HepG2 (cell line): ENCODE measurements around the gene PRKAR1B. TPM values are rescaled to one million over a fixed set of nuclear protein-coding genes. Genes with fewer than 3 reads are reported as not detected.

Source experiments
- AGO2 ChIP-seq: fragments of 200-400 bp; formaldehyde crosslinking; optimal IDR thresholded peaks from 2 replicates; pipeline ENCODE3; 2017; ENCODE audit warnings: mild to moderate bottlenecking, low read depth, low read length, moderate library complexity
- HOXA3 ChIP-seq: sonication (generic); formaldehyde crosslinking; IDR thresholded peaks from 2 replicates; pipeline ENCODE4 v1.5.0; 2020; ENCODE audit warnings: missing genetic modification reagents
- KAT8 ChIP-seq: IDR thresholded peaks from 2 replicates; pipeline ENCODE4 v1.6.1; 2016; ENCODE audit warnings: missing genetic modification reagents, missing compliant biosample characterization
- MED1 ChIP-seq: sonication (generic); formaldehyde crosslinking; IDR thresholded peaks from 2 replicates; pipeline ENCODE4 v1.4.0; 2020; ENCODE audit warnings: missing genetic modification reagents
- REXO4 ChIP-seq: sonication (generic); formaldehyde crosslinking; IDR thresholded peaks from 2 replicates; pipeline ENCODE4 v1.8.0; 2022; ENCODE audit warnings: missing genetic modification reagents, mild to moderate bottlenecking, borderline replicate concordance
- SALL2 ChIP-seq: sonication (generic); formaldehyde crosslinking; IDR thresholded peaks from 2 replicates; pipeline ENCODE4 v1.8.1; 2023; ENCODE audit warnings: mild to moderate bottlenecking, missing genetic modification reagents, inconsistent platforms
- SNAI1 ChIP-seq: sonication (generic); formaldehyde crosslinking; IDR thresholded peaks from 2 replicates; pipeline ENCODE4 v1.5.0; 2020; ENCODE audit warnings: mild to moderate bottlenecking, missing genetic modification reagents, borderline replicate concordance
- ZBED4 ChIP-seq: sonication (generic); formaldehyde crosslinking; IDR thresholded peaks from 2 replicates; pipeline ENCODE4 v1.4.0; 2020; ENCODE audit warnings: missing genetic modification reagents, borderline replicate concordance
- ZFP36 ChIP-seq: fragments of 150-350 bp; IDR thresholded peaks from 2 replicates; pipeline ENCODE4 v1.6.1; 2018; ENCODE audit warnings: borderline replicate concordance, low read length, low read depth; ENCODE audit not compliant: partially characterized antibody
- ZGPAT ChIP-seq: IDR thresholded peaks from 2 replicates; pipeline ENCODE4 v1.6.1; 2016; ENCODE audit warnings: mild to moderate bottlenecking
- ZNF143 ChIP-seq: sonication (generic); formaldehyde crosslinking; IDR thresholded peaks from 2 replicates; pipeline ENCODE4 v1.4.0; 2020; ENCODE audit warnings: missing genetic modification reagents
- ZNF33A ChIP-seq: sonication (generic); formaldehyde crosslinking; IDR thresholded peaks from 2 replicates; pipeline ENCODE4 v1.5.1; 2020; ENCODE audit warnings: missing genetic modification reagents, mild to moderate bottlenecking, moderate library complexity, borderline replicate concordance
- ZNF343 ChIP-seq: sonication (generic); formaldehyde crosslinking; IDR thresholded peaks from 2 replicates; pipeline ENCODE4 v1.4.0; 2020; ENCODE audit warnings: mild to moderate bottlenecking, missing genetic modification reagents
- ZNF431 ChIP-seq: sonication (generic); formaldehyde crosslinking; IDR thresholded peaks from 2 replicates; pipeline ENCODE4 v1.9.0; 2022; ENCODE audit warnings: missing genetic modification reagents, low read depth, mild to moderate bottlenecking, borderline replicate concordance
- ZNF570 ChIP-seq: sonication (generic); formaldehyde crosslinking; IDR thresholded peaks from 2 replicates; pipeline ENCODE4 v1.4.0; 2020; ENCODE audit warnings: mild to moderate bottlenecking, missing genetic modification reagents, borderline replicate concordance
- ZNF605 ChIP-seq: sonication (generic); formaldehyde crosslinking; IDR thresholded peaks from 2 replicates; pipeline ENCODE4 v1.8.0; 2022; ENCODE audit warnings: mild to moderate bottlenecking, missing genetic modification reagents
- polyA plus RNA-seq, 8 experiments: library from polyadenylated mRNA; depleted of rRNA in 3 of 8; stranded (reverse) in 7 of 8; unstranded in 1 of 8; fragments of >200 nt; fragmentation: Illumina TruSeq in 4 of 8; extraction: Trizol in 4 of 8; gene quantifications; 2 replicates each; pipeline versions ENCODE4 v1.2.1 to v1.2.3, GENCODE V29; 2011 to 2016; ENCODE audit warnings: low read depth in 4 of 8, missing spikeins in 1 of 8, mixed read lengths in 1 of 8; ENCODE audit not compliant: insufficient read depth in 1 of 8
- total RNA-seq, 5 experiments: library from RNA; depleted of rRNA; stranded (reverse); fragments of >200 nt; fragmentation: Illumina TruSeq; extraction: Trizol; gene quantifications; 2 replicates each; pipeline ENCODE4 v1.2.3, GENCODE V29; 2016; ENCODE audit warnings: low read depth in 1 of 5
- TF ChIP-seq, protein P1 (sequence below): sonication (generic); formaldehyde crosslinking; IDR thresholded peaks from 2 replicates; pipeline ENCODE4 v1.4.0; 2020; ENCODE audit warnings: mild to moderate bottlenecking, low read depth, missing genetic modification reagents
- TF ChIP-seq, protein P2 (sequence below): sonication (generic); formaldehyde crosslinking; IDR thresholded peaks from 2 replicates; pipeline ENCODE4 v1.4.0; 2020; ENCODE audit warnings: missing genetic modification reagents

The PRKAR1B gene
- total and polyA plus RNA-seq, 2 of the 13 experiments (the other 11 are each of a cell fraction or from before 2014, with no cell fraction given) = 7.9 to 28.2 TPM

DNA sequence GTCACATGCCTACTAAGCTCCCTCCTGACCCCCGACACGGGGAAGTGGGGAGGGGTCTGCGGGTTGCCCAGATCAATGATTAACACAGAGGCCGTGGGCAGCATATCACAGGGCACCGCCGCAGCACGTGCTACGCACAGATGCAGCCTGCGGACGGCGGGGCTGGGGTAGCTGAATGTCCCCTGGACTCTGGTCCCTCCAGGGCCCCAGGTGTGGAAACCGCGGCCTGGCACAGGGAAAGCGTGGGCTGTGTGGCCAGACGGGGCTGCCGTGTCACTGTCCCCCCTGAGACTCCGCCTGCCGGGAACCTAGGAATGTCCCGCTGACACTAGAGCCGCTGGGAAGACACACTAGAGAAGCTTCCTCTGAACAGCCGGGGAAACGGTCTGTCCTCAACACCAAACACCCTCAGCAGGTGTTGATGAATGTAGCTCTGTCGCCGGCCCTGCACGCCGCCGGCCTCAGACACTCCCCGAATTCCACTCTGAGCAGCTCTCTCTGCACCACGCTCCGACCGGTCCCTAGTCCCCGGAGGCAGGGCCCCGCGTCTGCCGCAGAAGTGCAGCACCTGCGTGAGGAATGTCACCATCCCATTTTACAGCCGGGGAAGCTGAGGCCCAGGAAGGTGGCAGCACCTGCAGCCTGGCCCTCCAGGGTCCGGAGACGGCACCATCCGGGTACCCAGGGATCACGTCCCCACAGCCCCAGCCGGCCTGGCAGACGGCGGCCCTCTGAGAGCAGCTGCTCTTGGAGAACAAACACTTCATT is 174.0 kb downstream of the PRKAR1B start (continued):
- 0 out of 2 replicates have a peak, but pooled peaks have one; percentile 29 for TF ChIP-seq ZNF33A (CRISPR knock-in tag)
- TF ChIP-seq ZNF431 (CRISPR knock-in tag) = peak; percentile 82; the same call in 1 of the 2 replicates
- TF ChIP-seq KAT8 (CRISPR knock-in tag) = peak; percentile 60; the same call in 1 of the 2 replicates
- TF ChIP-seq HOXA3 (CRISPR knock-in tag) = peak; percentile 64; the same call in 1 of the 2 replicates
- TF ChIP-seq ZNF570 (CRISPR knock-in tag) = no peak
- no peak for TF ChIP-seq ZFP36
- TF ChIP-seq REXO4 (CRISPR knock-in tag) = no peak
- TF ChIP-seq, protein P1, sequence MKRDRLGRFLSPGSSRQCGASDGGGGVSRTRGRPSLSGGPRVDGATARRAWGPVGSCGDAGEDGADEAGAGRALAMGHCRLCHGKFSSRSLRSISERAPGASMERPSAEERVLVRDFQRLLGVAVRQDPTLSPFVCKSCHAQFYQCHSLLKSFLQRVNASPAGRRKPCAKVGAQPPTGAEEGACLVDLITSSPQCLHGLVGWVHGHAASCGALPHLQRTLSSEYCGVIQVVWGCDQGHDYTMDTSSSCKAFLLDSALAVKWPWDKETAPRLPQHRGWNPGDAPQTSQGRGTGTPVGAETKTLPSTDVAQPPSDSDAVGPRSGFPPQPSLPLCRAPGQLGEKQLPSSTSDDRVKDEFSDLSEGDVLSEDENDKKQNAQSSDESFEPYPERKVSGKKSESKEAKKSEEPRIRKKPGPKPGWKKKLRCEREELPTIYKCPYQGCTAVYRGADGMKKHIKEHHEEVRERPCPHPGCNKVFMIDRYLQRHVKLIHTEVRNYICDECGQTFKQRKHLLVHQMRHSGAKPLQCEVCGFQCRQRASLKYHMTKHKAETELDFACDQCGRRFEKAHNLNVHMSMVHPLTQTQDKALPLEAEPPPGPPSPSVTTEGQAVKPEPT (CRISPR knock-in tag) = 0 out of 2 replicates have a peak, but pooled peaks have one; percentile 48
- TF ChIP-seq ZNF605 (CRISPR knock-in tag) = peak; percentile 68
- TF ChIP-seq MED1 (CRISPR knock-in tag) = peak; percentile 76
- TF ChIP-seq ZNF343 (CRISPR knock-in tag) = 0 out of 2 replicates have a peak, but pooled peaks have one; percentile 79
- no peak for TF ChIP-seq ZBED4
- 0 out of 2 replicates have a peak, but pooled peaks have one; percentile 73 for TF ChIP-seq ZGPAT (CRISPR knock-in tag)
- TF ChIP-seq SALL2 (CRISPR knock-in tag) = no peak; the same call in 1 of the 2 replicates
- peak; percentile 70 for TF ChIP-seq AGO2
- TF ChIP-seq ZNF143 (CRISPR knock-in tag) = no peak
- TF ChIP-seq, protein P2, sequence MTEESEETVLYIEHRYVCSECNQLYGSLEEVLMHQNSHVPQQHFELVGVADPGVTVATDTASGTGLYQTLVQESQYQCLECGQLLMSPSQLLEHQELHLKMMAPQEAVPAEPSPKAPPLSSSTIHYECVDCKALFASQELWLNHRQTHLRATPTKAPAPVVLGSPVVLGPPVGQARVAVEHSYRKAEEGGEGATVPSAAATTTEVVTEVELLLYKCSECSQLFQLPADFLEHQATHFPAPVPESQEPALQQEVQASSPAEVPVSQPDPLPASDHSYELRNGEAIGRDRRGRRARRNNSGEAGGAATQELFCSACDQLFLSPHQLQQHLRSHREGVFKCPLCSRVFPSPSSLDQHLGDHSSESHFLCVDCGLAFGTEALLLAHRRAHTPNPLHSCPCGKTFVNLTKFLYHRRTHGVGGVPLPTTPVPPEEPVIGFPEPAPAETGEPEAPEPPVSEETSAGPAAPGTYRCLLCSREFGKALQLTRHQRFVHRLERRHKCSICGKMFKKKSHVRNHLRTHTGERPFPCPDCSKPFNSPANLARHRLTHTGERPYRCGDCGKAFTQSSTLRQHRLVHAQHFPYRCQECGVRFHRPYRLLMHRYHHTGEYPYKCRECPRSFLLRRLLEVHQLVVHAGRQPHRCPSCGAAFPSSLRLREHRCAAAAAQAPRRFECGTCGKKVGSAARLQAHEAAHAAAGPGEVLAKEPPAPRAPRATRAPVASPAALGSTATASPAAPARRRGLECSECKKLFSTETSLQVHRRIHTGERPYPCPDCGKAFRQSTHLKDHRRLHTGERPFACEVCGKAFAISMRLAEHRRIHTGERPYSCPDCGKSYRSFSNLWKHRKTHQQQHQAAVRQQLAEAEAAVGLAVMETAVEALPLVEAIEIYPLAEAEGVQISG (CRISPR knock-in tag) = peak; percentile 25; the same call in 1 of the 2 replicates
- TF ChIP-seq SNAI1 (CRISPR knock-in tag) = 0 out of 2 replicates have a peak, but pooled peaks have one; percentile 41
